GM19438 (cell line): ENCODE data around the gene MYBPC1.

Experiments
- ATAC-seq: cut with Tn5 transposase; IDR thresholded peaks from one replicate; pipeline ENCODE4 v1.9.1; 2021; ENCODE audit warnings: low read depth; ENCODE audit not compliant: unreplicated experiment

MYBPC1 gene

DNA sequence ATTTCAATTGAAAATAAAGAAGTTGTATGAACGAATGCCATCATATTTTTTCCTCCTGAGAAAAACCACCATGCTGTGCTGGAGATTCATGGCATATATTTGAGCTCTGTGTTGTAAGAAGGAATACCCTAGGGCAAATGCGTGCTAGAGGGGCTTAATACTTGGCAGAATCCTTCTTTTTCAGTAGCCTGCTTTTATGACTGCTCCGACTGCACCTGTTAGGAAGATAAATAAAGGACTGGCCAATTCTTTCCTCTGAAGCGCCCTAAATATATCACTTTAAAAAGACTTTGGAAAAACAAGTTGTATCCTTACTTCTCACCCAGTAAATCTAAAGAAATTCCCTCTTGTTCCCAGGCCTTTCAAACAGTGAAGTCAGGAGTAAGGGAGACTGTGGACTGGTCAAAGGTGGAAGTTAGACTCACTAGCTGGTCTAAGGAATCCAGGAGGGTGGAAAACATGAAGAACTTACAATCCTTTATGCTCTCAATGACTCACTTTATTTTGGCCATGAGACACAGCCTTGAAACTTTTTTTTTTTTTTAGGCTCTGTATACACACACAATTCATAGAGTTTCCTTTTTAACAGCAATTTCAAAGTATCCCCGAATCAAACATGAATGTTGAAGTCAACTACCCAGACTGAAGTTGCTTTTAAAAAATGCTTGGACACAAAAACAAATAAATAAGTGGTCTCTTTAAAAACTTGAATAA is 5.2 kb downstream of the MYBPC1 start:
- no peak for ATAC-seq

DNA sequence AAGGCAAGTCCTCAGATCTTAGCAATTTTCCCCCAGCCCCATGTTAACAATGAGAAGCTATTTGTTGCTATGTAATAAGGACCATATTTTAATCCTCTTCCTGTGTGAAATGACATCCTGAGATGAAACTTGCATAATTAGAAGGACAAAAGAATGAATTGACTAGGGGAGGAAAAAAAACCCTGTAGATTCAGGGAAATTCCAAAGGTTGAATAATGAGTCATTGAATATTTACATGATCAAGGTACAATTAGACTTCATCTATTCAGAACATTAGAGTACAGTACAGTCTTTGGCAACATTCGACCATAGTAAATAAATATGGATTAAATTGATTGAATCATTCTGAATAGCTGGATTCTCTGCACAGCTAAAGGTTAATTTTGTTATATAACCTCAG is 9.4 kb downstream of the MYBPC1 start:
- no peak for ATAC-seq

GRCh38 chr12:101607894-101608293 is 13.1 kb downstream of the MYBPC1 start:
- ATAC-seq = no peak

GRCh38 chr12:101608301-101609133 is 13.7 kb downstream of the MYBPC1 start:
- ATAC-seq = no peak

- no peak for ATAC-seq
Observed at GRCh38 chr12:101609198-101609597, 14.4 kb downstream of the MYBPC1 start.

- no peak for ATAC-seq
Observed at GRCh38 chr12:101612160-101612916, 17.6 kb downstream of the MYBPC1 start.

- no peak for ATAC-seq
Observed at GRCh38 chr12:101616027-101616494, 21.3 kb downstream of the MYBPC1 start.

DNA sequence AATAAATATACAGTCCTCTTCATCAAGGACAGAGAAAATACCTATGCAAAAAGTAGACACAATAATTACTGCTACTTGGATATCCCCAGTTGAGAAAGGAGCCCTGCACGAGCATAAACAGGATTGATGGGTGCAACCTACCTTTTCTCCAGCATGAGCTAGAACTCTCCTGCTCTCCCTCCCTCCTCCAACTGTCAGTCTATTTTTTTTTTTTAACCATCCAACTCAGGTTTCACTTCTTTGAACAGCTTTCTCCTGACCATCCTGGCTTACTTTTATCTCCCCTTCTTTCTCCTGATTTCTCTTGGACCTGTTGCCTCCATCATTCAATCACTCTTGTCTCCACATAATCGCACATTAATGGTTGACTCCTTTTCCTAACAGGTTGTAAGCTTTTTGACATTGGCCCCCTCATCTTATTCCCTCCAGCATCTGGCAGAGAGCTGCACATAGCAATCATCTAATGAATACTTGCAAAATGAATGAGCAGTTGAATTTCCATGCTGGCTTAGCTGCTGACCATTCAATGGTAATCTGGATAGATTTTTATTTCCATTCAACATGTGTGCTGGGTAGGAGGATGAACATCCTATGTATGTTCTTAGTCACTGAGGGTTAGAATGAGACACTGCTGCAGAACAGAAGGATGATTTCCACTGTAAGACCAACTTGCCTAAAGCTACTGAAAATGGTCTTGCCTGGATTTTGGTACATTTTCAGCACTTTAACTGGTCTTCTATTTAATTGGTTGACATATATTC is 24.4 kb downstream of the MYBPC1 start:
- ATAC-seq = no peak

GRCh38 chr12:101619858-101620761 is 25.3 kb downstream of the MYBPC1 start:
- ATAC-seq = no peak

DNA sequence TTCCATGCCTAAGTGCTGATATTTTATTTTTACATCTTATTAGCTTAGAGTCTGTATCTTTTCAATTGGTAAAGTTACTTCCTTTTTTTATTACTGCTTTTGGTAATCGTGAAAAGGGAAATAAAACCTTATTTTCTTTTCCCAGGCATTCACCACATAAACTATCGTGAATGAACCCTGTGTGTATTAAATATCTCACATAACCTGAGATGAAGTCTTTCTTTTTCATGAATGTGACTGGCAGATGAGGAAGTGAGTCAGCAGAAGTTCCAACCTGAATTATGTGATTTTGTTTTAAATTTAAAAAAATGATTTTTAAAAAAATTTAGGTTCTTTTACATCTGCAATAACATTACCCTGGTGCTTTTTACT is 26.0 kb downstream of the MYBPC1 start:
- ATAC-seq = no peak

GRCh38 chr12:101628676-101629075 is 33.9 kb downstream of the MYBPC1 start:
- no peak for ATAC-seq

DNA sequence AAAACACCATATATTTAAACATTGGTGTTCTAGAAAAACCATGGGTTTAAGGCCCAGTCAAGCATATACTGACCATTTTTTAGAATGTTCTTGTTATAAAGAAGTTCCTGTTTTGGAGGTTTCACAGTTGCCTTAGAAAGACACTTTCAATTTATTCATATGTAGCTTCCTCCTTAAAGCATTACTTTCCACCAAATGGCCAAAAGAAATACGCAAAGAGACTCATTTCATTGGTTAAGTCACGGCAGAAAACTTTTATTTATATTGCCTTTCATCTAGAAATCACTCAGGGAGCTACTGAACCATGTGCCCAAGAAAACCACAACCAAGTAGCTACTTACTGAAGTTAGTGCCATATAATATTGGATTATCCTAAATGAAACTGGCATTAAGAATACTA is 40.0 kb downstream of the MYBPC1 start:
- ATAC-seq = peak; percentile 92

GRCh38 chr12:101637936-101638335 is 43.2 kb downstream of the MYBPC1 start:
- ATAC-seq = no peak

DNA sequence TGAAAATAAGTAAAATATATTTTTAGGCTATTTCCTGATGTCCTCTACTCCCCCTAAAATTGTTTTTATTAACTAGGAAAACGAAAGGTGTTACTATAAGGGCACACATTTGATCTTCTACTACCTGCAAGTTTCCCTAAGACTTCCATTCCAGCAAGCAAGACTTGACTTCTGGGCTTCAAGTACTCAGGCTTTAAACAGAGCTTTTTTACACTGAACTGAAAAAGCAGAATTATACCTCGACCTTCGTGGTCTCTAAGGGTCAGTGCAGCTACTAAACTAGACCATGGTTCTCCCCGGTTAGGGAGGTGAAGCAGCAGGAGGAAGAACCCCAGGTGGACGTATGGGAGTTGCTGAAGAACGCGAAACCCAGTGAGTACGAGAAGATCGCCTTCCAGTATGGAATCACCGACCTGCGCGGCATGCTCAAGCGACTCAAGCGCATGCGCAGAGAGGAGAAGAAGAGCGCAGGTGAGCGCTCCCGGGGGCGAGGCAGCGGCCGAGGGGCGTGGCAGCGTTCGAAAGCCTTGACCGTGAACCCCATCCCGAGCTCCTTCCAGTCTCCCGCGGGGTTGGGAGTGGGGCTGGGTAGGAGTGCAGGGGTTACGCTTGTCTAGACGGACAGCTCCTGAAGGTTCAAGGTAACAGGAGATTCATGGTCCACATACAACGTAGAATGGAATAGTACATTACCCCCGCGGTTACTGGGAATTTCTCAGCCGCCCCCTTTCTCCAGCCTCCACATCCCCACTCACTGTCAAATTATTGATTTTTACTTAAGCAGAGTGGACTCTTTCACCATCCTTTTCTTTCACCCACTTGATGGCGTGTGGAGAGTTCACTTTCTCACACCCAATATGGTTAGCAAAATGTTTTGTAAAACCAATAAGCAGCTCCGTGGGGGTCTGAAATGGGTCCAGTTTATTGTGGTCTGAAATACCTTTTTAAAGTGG is 47.6 kb downstream of the MYBPC1 start:
- no peak for ATAC-seq

- no peak for ATAC-seq
Observed at GRCh38 chr12:101647711-101648110, 52.9 kb downstream of the MYBPC1 start.

GRCh38 chr12:101648195-101648594 is 53.4 kb downstream of the MYBPC1 start:
- ATAC-seq = no peak

DNA sequence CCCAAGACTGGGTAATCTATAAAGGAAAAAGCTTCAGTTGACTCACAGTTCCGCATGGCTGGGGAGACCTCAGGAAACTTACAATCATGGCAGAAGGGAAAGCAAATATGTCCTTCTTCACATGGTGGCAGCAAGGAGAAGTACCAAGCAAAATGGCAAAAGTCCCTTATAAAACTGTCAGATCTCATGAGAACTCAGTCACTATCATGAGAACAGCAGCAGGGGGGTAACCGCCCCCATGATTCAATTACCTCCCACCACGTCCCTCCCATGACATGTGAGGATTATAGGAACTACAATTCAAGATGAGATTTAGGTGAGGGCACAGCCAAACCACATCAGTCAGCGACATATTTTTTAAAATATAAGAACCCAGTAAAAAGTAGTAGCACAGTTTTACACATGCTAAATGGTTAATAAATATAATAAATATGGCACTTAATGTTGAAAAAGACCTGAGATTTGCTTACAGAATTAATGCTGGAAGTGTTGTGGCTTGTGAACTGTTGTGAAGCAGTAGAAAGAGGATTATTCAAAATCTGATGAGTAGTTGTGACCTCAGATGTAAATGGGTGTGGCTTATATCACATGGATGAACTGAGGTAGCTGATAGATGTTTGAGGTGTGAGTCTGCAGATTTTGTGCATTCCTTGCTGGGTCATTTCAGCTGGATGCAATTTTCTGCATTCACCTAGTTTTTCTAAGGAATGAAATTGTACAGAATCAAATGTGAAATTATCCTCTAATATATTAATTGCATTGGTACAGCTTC is 55.8 kb downstream of the MYBPC1 start:
- ATAC-seq = no peak

DNA sequence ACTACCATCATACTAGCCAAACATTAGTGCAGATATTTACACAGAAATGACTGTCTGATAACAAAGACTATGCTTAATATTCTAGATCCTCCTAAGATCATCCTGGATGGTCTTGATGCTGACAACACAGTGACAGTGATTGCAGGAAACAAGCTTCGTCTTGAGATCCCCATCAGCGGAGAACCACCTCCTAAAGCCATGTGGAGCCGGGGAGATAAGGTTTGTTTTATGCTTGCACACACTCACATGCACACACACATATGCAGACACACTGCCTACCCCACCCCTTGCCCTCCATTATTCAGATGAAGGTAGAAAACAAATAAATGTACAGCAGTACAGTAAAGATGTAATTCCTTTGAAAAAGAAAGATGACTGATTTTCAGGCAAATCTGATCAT is 58.3 kb downstream of the MYBPC1 start:
- no peak for ATAC-seq
